K562 (cell line): ENCODE results near the gene TPCN1. TPM values are rescaled to one million over a fixed set of nuclear protein-coding genes. Genes with fewer than 3 reads are reported as not detected.

Experiments used
- ATAC-seq: fragments of 200-7000 bp; cut with Tn5 transposase; 3 replicates; pipeline ENCODE4 v1.9.1; 2020; ENCODE audit warnings: moderate library complexity
- BruUV-seq: library from RNA; stranded (reverse); fragments of 400-500 nt; replicated peaks from 2 replicates; lab custom pipeline; 2021; lab: Mats Ljungman, UMichigan
- CTCF ChIA-PET: fragments of 300-600 bp; formaldehyde crosslinking; extraction: SDS; loops from one replicate; lab custom pipeline; 2021; ENCODE audit warnings: low intra/inter-chr PET ratio; lab: Yijun Ruan, JAX
- POLR2A ChIA-PET: fragments of 300-600, 350-650 bp; sonication (Branson Sonifier 250); formaldehyde crosslinking; extraction: SDS; loops from one replicate; lab custom pipeline; 2021; ENCODE audit warnings: antibody characterized with exemption, inconsistent platforms; lab: Yijun Ruan, JAX
- DNase-seq, 4 experiments: peaks; one replicate each; pipeline versions ENCODE4 v3.0.0 to v3.0.0-alpha.2; 2011 to 2018; ENCODE audit warnings: low spot score in 3 of 4, mixed read lengths in 3 of 4; ENCODE audit errors: extremely low read depth in 1 of 4
- FAIRE-seq: peaks from 2 replicates; lab custom pipeline; 2011; peaks lifted over from hg19 to GRCh38; lab: Jason Lieb, UNC
- H2AFZ ChIP-seq: 2 replicates; pipeline ENCODE4 v1.6.0; 2011; ENCODE audit warnings: low read depth, low read length, control low read depth, inconsistent platforms
- H3K27ac ChIP-seq: fragments of 200-600 bp; 3 replicates; pipeline ENCODE4 v1.8.0; 2011; ENCODE audit warnings: low read depth, mild to moderate bottlenecking, control low read depth, inconsistent platforms, low read length, moderate library complexity, mixed read lengths; ENCODE audit errors: extremely low read depth
- H3K27me3 ChIP-seq, 2 experiments: fragments of 300-600 bp in 1 of 2; 2 replicates in 1 of 2; 3 replicates in 1 of 2; pipeline versions ENCODE4 v1.6.0 to v1.8.0; 2011; ENCODE audit warnings: inconsistent platforms in 2 of 2, low read length in 2 of 2, mild to moderate bottlenecking in 1 of 2, mixed read lengths in 1 of 2, moderate library complexity in 1 of 2; ENCODE audit not compliant: control insufficient read depth in 2 of 2, insufficient read depth in 2 of 2
- H3K36me3 ChIP-seq: fragments of 300-600 bp; 3 replicates; pipeline ENCODE4 v1.8.0; 2011; ENCODE audit warnings: mild to moderate bottlenecking, low read length, inconsistent platforms; ENCODE audit not compliant: control insufficient read depth, insufficient read depth
- H3K4me1 ChIP-seq, 2 experiments: fragments of 200-600 bp in 1 of 2; replicated peaks in 1 of 2; 2 replicates in 1 of 2; 3 replicates in 1 of 2; pipeline versions ENCODE4 v1.5.1 to v1.8.0; 2011; ENCODE audit warnings: inconsistent platforms in 2 of 2, low read length in 2 of 2, mild to moderate bottlenecking in 1 of 2, mixed read lengths in 1 of 2, moderate library complexity in 1 of 2; ENCODE audit not compliant: control insufficient read depth in 2 of 2, insufficient read depth in 2 of 2
- H3K4me2 ChIP-seq: 2 replicates; pipeline ENCODE4 v1.6.1; 2011; ENCODE audit warnings: low read length, control low read depth, inconsistent platforms, mixed read lengths; ENCODE audit not compliant: insufficient read depth
- H3K4me3 ChIP-seq: fragments of 200-600 bp; sonication (generic), shearing (Covaris generic); 2 replicates; pipeline ENCODE4 v1.5.1; 2016; ENCODE audit warnings: control low read depth, inconsistent platforms
- H3K79me2 ChIP-seq: fragments of 200-600 bp; 3 replicates; pipeline ENCODE4 v1.8.0; 2011; ENCODE audit warnings: low read length, inconsistent platforms; ENCODE audit not compliant: control insufficient read depth, insufficient read depth
- H3K9ac ChIP-seq, 2 experiments: 2 replicates each; pipeline versions ENCODE4 v1.6.0 to v1.6.1; 2011; ENCODE audit warnings: low read depth in 2 of 2, low read length in 2 of 2, control low read depth in 1 of 2, inconsistent platforms in 1 of 2, mild to moderate bottlenecking in 1 of 2, mixed read lengths in 1 of 2; ENCODE audit not compliant: insufficient read depth in 1 of 2
- H3K9me1 ChIP-seq: one replicate; pipeline ENCODE4 v1.6.0; 2011; ENCODE audit warnings: inconsistent platforms, mild to moderate bottlenecking, low read length, moderate library complexity; ENCODE audit not compliant: control insufficient read depth, insufficient read depth
- H3K9me3 ChIP-seq: replicated peaks from 2 replicates; pipeline ENCODE4 v1.5.1; 2011; ENCODE audit warnings: low read depth, low read length, inconsistent platforms; ENCODE audit not compliant: control insufficient read depth, insufficient read depth
- H4K20me1 ChIP-seq: replicated peaks from 2 replicates; pipeline ENCODE4 v1.6.1; 2011; ENCODE audit warnings: low read length, inconsistent platforms, mixed read lengths; ENCODE audit not compliant: control insufficient read depth, insufficient read depth
- BRD4 ChIP-seq: fragments of 200-600 bp; sonication (generic); IDR thresholded peaks from 2 replicates; pipeline ENCODE4 v1.6.1; 2017; ENCODE audit warnings: inconsistent platforms
- CREB3 ChIP-seq: fragments of 450-650 bp; conservative IDR thresholded peaks from 2 replicates; pipeline ENCODE4 v1.6.1; 2016; ENCODE audit warnings: missing genetic modification characterization, low read depth, mild to moderate bottlenecking, missing compliant biosample characterization, moderate library complexity
- HNRNPLL ChIP-seq: fragments of 200-400 bp; formaldehyde crosslinking; IDR thresholded peaks from 2 replicates; pipeline ENCODE4 v1.6.1; 2017; ENCODE audit warnings: low read length, low read depth, mild to moderate bottlenecking; ENCODE audit not compliant: poor library complexity, severe bottlenecking
- PTTG1 ChIP-seq: fragments of 450-650 bp; IDR thresholded peaks from 2 replicates; pipeline ENCODE4 v1.6.1; 2016; ENCODE audit warnings: low read depth, mild to moderate bottlenecking, missing genetic modification characterization, missing compliant biosample characterization
- SUPT5H ChIP-seq: fragments of 450-650 bp; IDR thresholded peaks from 2 replicates; pipeline ENCODE4 v1.6.1; 2016
- ZNF444 ChIP-seq: fragments of 250-450 bp; sonication (Bioruptor Pico); IDR thresholded peaks from 2 replicates; pipeline ENCODE4 v1.4.0; 2020; ENCODE audit warnings: mild to moderate bottlenecking, moderate library complexity
- WGBS: fragments of 100-300 bp; shearing (Covaris generic); methylation state at CpG from one replicate; pipeline ENCODE4 v1.1.6; 2016; ENCODE audit warnings: low coverage, mixed read lengths; ENCODE audit not compliant: insufficient coverage; ENCODE audit errors: missing lambda C conversion rate; 5-methylcytosine and 5-hydroxymethylcytosine counted together
- in situ Hi-C: fragments of 300-500 bp; cut with MboI; formaldehyde crosslinking; loops from 4 replicates; pipeline ENCODE4 v1.15.0; 2018; ENCODE audit warnings: inconsistent platforms, mixed read lengths
- intact Hi-C: fragments of 100-400 bp; cut with micrococcal nuclease; formaldehyde crosslinking; loops from 2 replicates; pipeline ENCODE4 v1.14.2; 2022
- polyA plus RNA-seq, 8 experiments: library from polyadenylated mRNA; depleted of rRNA in 4 of 8; stranded (reverse) in 5 of 8; unstranded in 3 of 8; fragments of >200 nt; fragmentation: Nextera tagmentation in 2 of 8; fragmentation: Illumina TruSeq in 1 of 8; extraction: Ambion mirVana in 2 of 8; extraction: Trizol in 1 of 8; gene quantifications; 2 replicates each; pipeline versions ENCODE4 v1.2.1 to v1.2.3, GENCODE V29; 2011 to 2014; ENCODE audit warnings: inconsistent platforms in 1 of 8, missing spikeins in 1 of 8
- total RNA-seq, 7 experiments: library from RNA; depleted of rRNA in 6 of 7; stranded (reverse); fragments of >200 nt in 6 of 7; fragmentation: Illumina TruSeq in 2 of 7; extraction: Trizol in 2 of 7; gene quantifications; 2 replicates each; pipeline versions ENCODE4 v1.2.1 to v1.2.3, GENCODE V29; 2011 to 2021; ENCODE audit warnings: low replicate concordance in 1 of 7

TPCN1 gene
- total and polyA plus RNA-seq, 9 of the 15 experiments (the other 6 are each of a cell fraction or from before 2014, with no cell fraction given), result 0.80 to 23.8 (median 7.4) TPM

DNA sequence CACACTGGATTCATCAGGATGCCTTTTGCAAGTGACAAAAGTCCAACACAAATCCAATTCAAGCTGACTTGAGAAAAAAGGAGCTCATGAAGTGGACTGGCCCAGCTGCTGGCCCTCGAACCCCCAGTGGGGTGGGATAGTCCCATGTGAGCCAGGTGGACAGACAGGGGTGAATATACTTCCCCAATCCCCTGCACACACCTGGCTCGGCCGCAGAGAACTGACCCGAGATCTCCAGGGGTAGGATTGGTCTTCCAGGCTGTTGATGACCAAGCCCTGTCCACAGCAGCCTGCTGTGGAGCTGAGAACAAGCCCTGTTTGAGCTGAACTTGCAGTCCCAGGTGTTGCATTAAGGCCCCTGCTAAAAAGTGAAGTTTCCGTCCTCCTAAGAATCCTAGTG is 56.2 kb downstream of the TPCN1 start:
- 70% methylated on average over 5 of the region's 5 CpGs for WGBS
- Histone ChIP-seq H3K9me1 (no peaks in the 10 kb centered on the region), H3K9ac (no peak overlapping the region; a peak in 1 of 4 replicates), H3K27me3 (no peaks in the 10 kb centered on the region), H3K9me3 (no peaks in the 10 kb centered on the region), H3K4me1 (no peaks in the 10 kb centered on the region), H4K20me1 (no peaks in the 10 kb centered on the region), H2AFZ (no peak overlapping the region), H3K27ac (no peak overlapping the region), H3K36me3 (peaks cover 48% of the 10 kb centered on the region; the same call in 1 of the 3 replicates), H3K4me3 (no peak overlapping the region), H3K4me2 (no peak overlapping the region), H3K79me2 (no peaks in the 10 kb centered on the region)
- FAIRE-seq (no peak), ATAC-seq (no peak), DNase-seq (no peak)
- CTCF ChIA-PET, result no interaction called here
- no TSS peak for BruUV-seq
- POLR2A ChIA-PET, result interaction anchor here (0.7 to 1.1 kb wide), 3 partner anchors 8 to 1477 kb away, joined by 3 read pairs; no protein-coding TSS in a partner anchor
- no peak for TF ChIP-seq BRD4
- no peak for TF ChIP-seq SUPT5H
- TF ChIP-seq HNRNPLL, result no peak
- no peak for TF ChIP-seq PTTG1 (tag)
- TF ChIP-seq ZNF444 (CRISPR knock-in tag), result no peak
- TF ChIP-seq CREB3 (tag), result no peak
- in situ Hi-C loops (no loop called here), intact Hi-C loops (no loop called here)
